A673 (cell line): ENCODE data around the gene LUZP1. TPM values are rescaled to one million over a fixed set of nuclear protein-coding genes. Genes with fewer than 3 reads are reported as not detected.

Source experiments
- BruUV-seq: library from RNA; stranded (reverse); fragments of 400-500 nt; replicated peaks from 2 replicates; lab custom pipeline; 2021; lab: Mats Ljungman, UMichigan
- CTCF ChIA-PET: fragments of 300-600 bp; sonication (Branson Sonifier 250); formaldehyde crosslinking; loops from one replicate; lab custom pipeline; 2022; ENCODE audit warnings: antibody characterized with exemption; lab: Charles Lee
- POLR2A ChIA-PET: fragments of 300-600 bp; sonication (Branson Sonifier 250); formaldehyde crosslinking; loops from one replicate; lab custom pipeline; 2022; ENCODE audit warnings: antibody characterized with exemption; ENCODE audit not compliant: low non-redundant PET; lab: Charles Lee
- DNase-seq: peaks from one replicate; pipeline ENCODE4 v3.0.0-alpha.2; 2015; ENCODE audit warnings: low spot score
- H3K27ac ChIP-seq: fragments of 200-600 bp; sonication (generic); 2 replicates; pipeline ENCODE4 v1.5.1; 2016; ENCODE audit warnings: mixed run types, low read depth, mild to moderate bottlenecking, mixed read lengths, antibody characterized with exemption, low read length; ENCODE audit not compliant: poor library complexity, severe bottlenecking
- H3K27me3 ChIP-seq: fragments of 200-600 bp; sonication (generic); replicated peaks from 2 replicates; pipeline ENCODE4 v1.6.1; 2017; ENCODE audit warnings: mixed run types, low read depth, mild to moderate bottlenecking, mixed read lengths, antibody characterized with exemption, low read length; ENCODE audit not compliant: insufficient read depth, poor library complexity
- H3K36me3 ChIP-seq: fragments of 200-600 bp; sonication (generic); 2 replicates; pipeline ENCODE4 v1.6.1; 2016; ENCODE audit warnings: mixed run types, mild to moderate bottlenecking, mixed read lengths, antibody characterized with exemption, low read length; ENCODE audit not compliant: insufficient read depth, poor library complexity, severe bottlenecking
- H3K4me1 ChIP-seq: fragments of 200-600 bp; sonication (generic); 2 replicates; pipeline ENCODE4 v1.6.1; 2017; ENCODE audit warnings: mixed run types, mild to moderate bottlenecking, mixed read lengths, antibody characterized with exemption, low read length; ENCODE audit not compliant: insufficient read depth, poor library complexity, severe bottlenecking
- H3K4me3 ChIP-seq: fragments of 200-600 bp; sonication (generic); 2 replicates; pipeline ENCODE4 v1.5.1; 2016; ENCODE audit warnings: low read depth, mixed run types, mild to moderate bottlenecking, mixed read lengths, low read length; ENCODE audit not compliant: poor library complexity, severe bottlenecking
- H3K9me3 ChIP-seq: fragments of 200-600 bp; sonication (generic); 2 replicates; pipeline ENCODE4 v1.6.1; 2016; ENCODE audit warnings: mixed run types, low read depth, mild to moderate bottlenecking, mixed read lengths, antibody characterized with exemption, low read length; ENCODE audit not compliant: poor library complexity, severe bottlenecking
- EZH2 ChIP-seq: fragments of 200-600 bp; sonication (generic); IDR thresholded peaks from 2 replicates; pipeline ENCODE4 v1.6.1; 2017; ENCODE audit warnings: borderline replicate concordance, low read depth, mild to moderate bottlenecking, mixed read lengths, antibody characterized with exemption, low read length; ENCODE audit not compliant: poor library complexity, severe bottlenecking
- intact Hi-C: fragments of 100-400 bp; cut with micrococcal nuclease; formaldehyde crosslinking; loops from one replicate; pipeline ENCODE4 v1.10.0; 2022; ENCODE audit not compliant: unreplicated experiment
- total RNA-seq: library from RNA; stranded (reverse); gene quantifications from 2 replicates; pipeline ENCODE4 v1.2.3, GENCODE V29; 2021
- TF ChIP-seq, protein P1 (sequence below): fragments of 300-800, 200-600 bp; sonication (generic); conservative IDR thresholded peaks from 2 replicates; pipeline ENCODE4 v1.5.1; 2017; ENCODE audit warnings: low read depth, mild to moderate bottlenecking, antibody characterized with exemption, low read length, moderate library complexity, mixed read lengths

The LUZP1 gene
- total RNA-seq, 1 experiment from 2014 or later, result 34.9 TPM

GRCh38 chr1:23211955-23212354 is 43.3 kb upstream of the LUZP1 start:
- no peaks in the 10 kb centered on the region for H3K36me3 ChIP-seq
- intact Hi-C loops, result no loop called here
- CTCF ChIA-PET, result no interaction called here
- no peak for DNase-seq
- TF ChIP-seq, protein P1, sequence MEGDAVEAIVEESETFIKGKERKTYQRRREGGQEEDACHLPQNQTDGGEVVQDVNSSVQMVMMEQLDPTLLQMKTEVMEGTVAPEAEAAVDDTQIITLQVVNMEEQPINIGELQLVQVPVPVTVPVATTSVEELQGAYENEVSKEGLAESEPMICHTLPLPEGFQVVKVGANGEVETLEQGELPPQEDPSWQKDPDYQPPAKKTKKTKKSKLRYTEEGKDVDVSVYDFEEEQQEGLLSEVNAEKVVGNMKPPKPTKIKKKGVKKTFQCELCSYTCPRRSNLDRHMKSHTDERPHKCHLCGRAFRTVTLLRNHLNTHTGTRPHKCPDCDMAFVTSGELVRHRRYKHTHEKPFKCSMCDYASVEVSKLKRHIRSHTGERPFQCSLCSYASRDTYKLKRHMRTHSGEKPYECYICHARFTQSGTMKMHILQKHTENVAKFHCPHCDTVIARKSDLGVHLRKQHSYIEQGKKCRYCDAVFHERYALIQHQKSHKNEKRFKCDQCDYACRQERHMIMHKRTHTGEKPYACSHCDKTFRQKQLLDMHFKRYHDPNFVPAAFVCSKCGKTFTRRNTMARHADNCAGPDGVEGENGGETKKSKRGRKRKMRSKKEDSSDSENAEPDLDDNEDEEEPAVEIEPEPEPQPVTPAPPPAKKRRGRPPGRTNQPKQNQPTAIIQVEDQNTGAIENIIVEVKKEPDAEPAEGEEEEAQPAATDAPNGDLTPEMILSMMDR, result no peak
- TF ChIP-seq EZH2, result no peak
- peaks cover 8% of the 10 kb centered on the region for H3K27me3 ChIP-seq
- no peaks in the 10 kb centered on the region for H3K9me3 ChIP-seq
- no peak overlapping the region for H3K27ac ChIP-seq
- POLR2A ChIA-PET, result no interaction called here
- no peak overlapping the region for H3K4me3 ChIP-seq
- BruUV-seq, result no TSS peak
- no peaks in the 10 kb centered on the region for H3K4me1 ChIP-seq

DNA sequence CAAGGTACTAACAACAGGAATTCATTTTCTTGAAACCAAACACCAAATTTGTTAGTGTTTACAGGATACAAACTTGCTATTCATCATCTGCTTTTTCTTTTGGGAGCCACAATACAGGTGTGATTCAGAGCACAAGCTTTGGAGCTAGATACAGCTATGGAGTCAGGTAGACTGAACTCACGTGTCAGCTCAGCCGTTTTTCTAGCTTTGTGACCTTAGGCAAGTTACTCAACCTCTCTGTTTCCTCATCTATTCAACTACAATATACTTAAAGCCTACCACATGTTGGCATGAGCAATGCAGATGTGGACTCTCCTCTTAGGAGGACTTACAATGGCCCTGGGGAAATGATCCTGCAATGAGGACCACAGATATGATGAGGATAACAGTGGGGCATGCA is 42.3 kb upstream of the LUZP1 start:
- TF ChIP-seq, protein P1, result no peak
- TF ChIP-seq EZH2, result no peak
- Histone ChIP-seq H3K36me3 (no peaks in the 10 kb centered on the region), H3K27me3 (peaks cover 4% of the 10 kb centered on the region), H3K27ac (no peak overlapping the region), H3K9me3 (no peaks in the 10 kb centered on the region), H3K4me1 (no peaks in the 10 kb centered on the region), H3K4me3 (no peak overlapping the region)
- intact Hi-C loops, result no loop called here
- DNase-seq, result no peak
- no TSS peak for BruUV-seq
- CTCF ChIA-PET, result interaction anchor here (0.6 to 1.1 kb wide), 2 partner anchors 32 to 112 kb away, joined by 3 to 4 read pairs; no protein-coding TSS in a partner anchor
- POLR2A ChIA-PET, result no interaction called here

GRCh38 chr1:23210351-23210785 is 41.7 kb upstream of the LUZP1 start:
- no peak for TF ChIP-seq EZH2
- TF ChIP-seq, protein P1, result no peak
- intact Hi-C loops, result no loop called here
- peaks cover 4% of the 10 kb centered on the region for H3K27me3 ChIP-seq
- H3K27ac ChIP-seq, result no peak overlapping the region
- ChIA-PET CTCF (no interaction called here), POLR2A (no interaction called here)
- no peaks in the 10 kb centered on the region for H3K9me3 ChIP-seq
- H3K36me3 ChIP-seq, result no peaks in the 10 kb centered on the region
- no peak for DNase-seq
- H3K4me1 ChIP-seq, result no peaks in the 10 kb centered on the region
- no peak overlapping the region for H3K4me3 ChIP-seq
- BruUV-seq, result no TSS peak
